OCI-LY3 (cell line): Measurements from ENCODE around the gene TBXA2R.

Experiments
- H2AFZ ChIP-seq: fragments of 200-600, 300-600 bp; shearing (Covaris generic); 2 replicates; pipeline ENCODE4 v1.6.0; 2014; ENCODE audit warnings: antibody characterized with exemption, low read depth, low read length
- H3K27ac ChIP-seq: fragments of 200-600, 300-600 bp; sonication (generic); 2 replicates; pipeline ENCODE4 v1.5.1; 2014; ENCODE audit warnings: mild to moderate bottlenecking, low read length, moderate library complexity, mixed read lengths
- H3K27me3 ChIP-seq: fragments of 200-600, 300-600 bp; sonication (generic); 2 replicates; pipeline ENCODE4 v1.6.1; 2014; ENCODE audit warnings: low read depth, low read length, mixed read lengths
- H3K36me3 ChIP-seq: fragments of 200-600, 300-600 bp; sonication (generic); replicated peaks from 2 replicates; pipeline ENCODE3; 2014; ENCODE audit warnings: low read depth, low read length, mixed read lengths
- H3K4me1 ChIP-seq: fragments of 300-600, 200-600 bp; sonication (generic); 2 replicates; pipeline ENCODE4 v1.6.1; 2014; ENCODE audit warnings: low read length, mixed read lengths
- H3K4me2 ChIP-seq: fragments of 200-600, 300-600 bp; sonication (generic); 2 replicates; pipeline ENCODE4 v1.6.1; 2014; ENCODE audit warnings: low read length, mixed read lengths
- H3K4me3 ChIP-seq: fragments of 300-600, 200-600 bp; sonication (generic); 2 replicates; pipeline ENCODE4 v1.5.1; 2014; ENCODE audit warnings: antibody characterized with exemption, mild to moderate bottlenecking, low read length, moderate library complexity
- H3K79me2 ChIP-seq: fragments of 300-600, 200-600 bp; shearing (Covaris generic); 2 replicates; pipeline ENCODE4 v1.6.1; 2014; ENCODE audit warnings: mild to moderate bottlenecking, low read length, mixed read lengths
- H3K9ac ChIP-seq: fragments of 300-600, 200-600 bp; shearing (Covaris generic); 2 replicates; pipeline ENCODE4 v1.6.0; 2014; ENCODE audit warnings: mild to moderate bottlenecking, low read length, moderate library complexity
- H3K9me3 ChIP-seq: fragments of 200-600, 300-600 bp; shearing (Covaris generic); 2 replicates; pipeline ENCODE4 v1.6.1; 2014; ENCODE audit warnings: low read length, mixed read lengths; ENCODE audit not compliant: insufficient read depth
- H4K20me1 ChIP-seq: fragments of 200-600, 300-600 bp; sonication (generic); 2 replicates; pipeline ENCODE4 v1.6.1; 2016; ENCODE audit warnings: low read length, mixed read lengths; ENCODE audit not compliant: insufficient read depth
- CTCF ChIP-seq: fragments of 200-600, 300-600 bp; sonication (generic); IDR thresholded peaks from 2 replicates; pipeline ENCODE4 v1.5.1; 2014; ENCODE audit warnings: antibody characterized with exemption, low read length, low read depth
- EZH2phosphoT487 ChIP-seq: fragments of 200-600 bp; shearing (Covaris generic); IDR thresholded peaks from 2 replicates; pipeline ENCODE4 v1.6.1; 2018; ENCODE audit warnings: antibody characterized with exemption, mixed run types, low read depth

Gene TBXA2R

GRCh38 chr19:3622224-3622623, 15.5 kb upstream of the TBXA2R start:
- peaks cover 13% of the 10 kb centered on the region; the same call in 1 of the 2 replicates for H4K20me1 ChIP-seq
- no peaks in the 10 kb centered on the region for H3K27me3 ChIP-seq
- H3K79me2 ChIP-seq, result peaks cover 32% of the 10 kb centered on the region
- H3K4me3 ChIP-seq, result no peak overlapping the region
- H3K4me1 ChIP-seq, result peaks cover 9% of the 10 kb centered on the region
- peaks cover 14% of the 10 kb centered on the region for H3K36me3 ChIP-seq
- no peaks in the 10 kb centered on the region for H3K9me3 ChIP-seq
- no peak overlapping the region for H2AFZ ChIP-seq
- H3K27ac ChIP-seq, result no peak overlapping the region
- no peak for TF ChIP-seq CTCF
- TF ChIP-seq EZH2phosphoT487, result no peak
- no peak overlapping the region for H3K9ac ChIP-seq
- H3K4me2 ChIP-seq, result no peak overlapping the region

GRCh38 chr19:3621689-3622088, 15.0 kb upstream of the TBXA2R start:
- Histone ChIP-seq H2AFZ (no peak overlapping the region), H3K79me2 (peaks cover 32% of the 10 kb centered on the region), H3K36me3 (peaks cover 14% of the 10 kb centered on the region), H3K27me3 (no peaks in the 10 kb centered on the region), H3K4me3 (no peak overlapping the region), H3K9me3 (no peaks in the 10 kb centered on the region), H3K4me2 (no peak overlapping the region), H3K9ac (no peak overlapping the region), H3K4me1 (peaks cover 8% of the 10 kb centered on the region), H4K20me1 (peaks cover 13% of the 10 kb centered on the region; the same call in 1 of the 2 replicates), H3K27ac (no peak overlapping the region)
- TF ChIP-seq CTCF (no peak), EZH2phosphoT487 (no peak)

GRCh38 chr19:3620817-3621547, 14.3 kb upstream of the TBXA2R start:
- peaks cover 26% of the 10 kb centered on the region for H3K79me2 ChIP-seq
- no peaks in the 10 kb centered on the region for H3K27me3 ChIP-seq
- no peak overlapping the region for H3K9ac ChIP-seq
- H3K27ac ChIP-seq, result no peak overlapping the region
- no peak overlapping the region for H3K4me2 ChIP-seq
- H3K4me1 ChIP-seq, result peaks cover 8% of the 10 kb centered on the region
- peaks cover 9% of the 10 kb centered on the region; the same call in 1 of the 2 replicates for H4K20me1 ChIP-seq
- no peak overlapping the region for H3K4me3 ChIP-seq
- H3K36me3 ChIP-seq, result peaks cover 14% of the 10 kb centered on the region
- no peak for TF ChIP-seq EZH2phosphoT487
- TF ChIP-seq CTCF, result no peak
- H2AFZ ChIP-seq, result no peak overlapping the region
- no peaks in the 10 kb centered on the region for H3K9me3 ChIP-seq

GRCh38 chr19:3620145-3620816, 13.6 kb upstream of the TBXA2R start:
- Histone ChIP-seq H3K9ac (no peak overlapping the region), H3K9me3 (no peaks in the 10 kb centered on the region), H3K4me1 (peaks cover 1% of the 10 kb centered on the region), H3K36me3 (peaks cover 17% of the 10 kb centered on the region), H2AFZ (no peak overlapping the region), H4K20me1 (0 out of 2 replicates have a peak, but pooled peaks cover 4% of the 10 kb centered on the region), H3K79me2 (peaks cover 19% of the 10 kb centered on the region), H3K4me3 (no peak overlapping the region), H3K27ac (no peak overlapping the region), H3K27me3 (no peaks in the 10 kb centered on the region), H3K4me2 (no peak overlapping the region)
- TF ChIP-seq CTCF (no peak), EZH2phosphoT487 (no peak)
